Measurements from ENCODE around the gene ANKRD11.
"Not testable (repeated sequence)": the region's sequence is repeated elsewhere in the genome, so short reads cannot be mapped to it uniquely, and the experiment has no call there.

ANKRD11 gene

GRCh38 chr16:89256651-89257254 is 233.6 kb downstream of the ANKRD11 start:
- peak; percentile 82 to 87 for DNase-seq

DNA sequence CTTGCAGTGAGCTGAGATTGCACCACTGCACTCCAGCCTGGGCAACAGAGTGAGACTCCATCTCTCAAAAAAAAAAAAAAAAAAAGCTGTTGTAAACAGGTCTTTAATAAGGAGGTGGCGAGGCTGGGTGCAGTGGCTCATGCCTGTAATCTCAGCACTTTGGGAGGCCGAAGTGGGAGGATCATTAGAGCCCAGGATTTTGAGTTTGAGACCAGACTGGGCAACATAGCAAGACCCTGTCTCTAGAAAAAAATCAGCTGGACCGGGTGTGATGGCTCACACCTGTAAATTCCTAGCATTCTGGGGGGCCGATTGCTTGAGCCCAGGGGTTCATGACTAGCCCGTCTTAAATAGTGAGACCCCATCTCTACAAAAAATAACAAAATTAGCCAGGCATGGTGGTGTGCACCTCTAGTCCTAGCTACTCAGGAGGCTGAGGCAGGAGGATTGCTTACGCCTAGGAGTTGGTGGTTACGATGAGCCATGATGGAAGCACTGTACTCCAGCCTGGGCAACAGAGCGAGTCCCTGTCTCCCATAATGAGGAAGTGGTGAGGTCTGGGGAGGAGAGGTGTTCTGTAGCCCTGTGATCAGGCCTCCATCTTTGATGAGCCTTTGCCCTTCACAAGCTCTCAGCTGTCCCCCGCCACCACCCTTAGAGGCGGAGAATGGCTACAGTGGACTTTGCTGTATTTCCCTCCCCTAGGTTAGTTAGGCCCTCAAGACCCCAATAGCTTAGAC is 236.6 kb downstream of the ANKRD11 start:
- no peak for DNase-seq

- no peak for DNase-seq
Observed at GRCh38 chr16:89248196-89248982, 242.0 kb downstream of the ANKRD11 start.

GRCh38 chr16:89247734-89248075 is 242.7 kb downstream of the ANKRD11 start:
- not testable (repeated sequence) for DNase-seq

GRCh38 chr16:89246903-89247733 is 243.2 kb downstream of the ANKRD11 start:
- DNase-seq = peak; percentile 97 to 98

DNA sequence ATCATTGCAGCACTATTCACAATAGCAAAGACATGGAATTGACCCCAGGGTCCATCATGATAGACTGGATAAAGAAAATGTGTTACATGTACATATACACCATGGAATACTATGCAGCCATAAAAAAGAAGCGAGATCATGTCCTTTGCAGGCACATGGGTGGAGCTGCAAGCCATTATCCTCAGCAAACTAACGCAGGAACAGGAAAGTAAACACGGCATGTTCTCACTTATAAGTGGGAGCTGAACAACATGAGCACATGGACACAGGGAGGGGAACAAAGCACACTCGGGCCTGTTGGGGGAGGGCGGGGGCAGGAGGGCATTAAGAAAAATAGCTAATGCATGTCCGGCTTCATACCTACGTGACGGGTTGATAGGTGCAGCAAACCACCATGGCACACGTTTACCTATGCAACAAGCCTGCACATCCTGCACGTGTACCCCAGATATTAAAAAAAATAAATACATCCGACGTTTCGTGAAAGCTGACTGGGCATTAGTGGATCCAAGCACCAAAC is 243.9 kb downstream of the ANKRD11 start:
- DNase-seq = no peak

- DNase-seq = no peak
Observed at GRCh38 chr16:89244754-89245153, 245.6 kb downstream of the ANKRD11 start.

DNA sequence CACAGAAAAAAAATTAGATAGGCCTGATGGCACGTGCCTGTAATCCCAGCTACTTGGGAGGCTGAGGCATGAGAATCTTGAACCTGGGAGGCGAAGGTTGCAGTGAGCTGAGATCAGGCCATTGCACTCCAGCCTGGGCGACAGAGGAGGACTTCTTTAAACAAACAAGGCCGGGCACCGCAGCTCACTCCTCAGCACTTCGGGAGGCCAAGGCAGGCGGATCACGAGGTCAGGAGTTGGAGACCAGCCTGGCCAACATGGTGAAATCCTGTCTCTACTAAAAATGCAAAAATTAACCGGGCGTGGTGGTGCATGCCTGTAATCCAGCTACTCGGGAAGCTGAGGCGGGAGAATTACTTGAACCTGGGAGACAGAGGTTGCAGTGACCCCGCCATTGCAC is 246.1 kb downstream of the ANKRD11 start:
- DNase-seq = not testable (repeated sequence)

DNA sequence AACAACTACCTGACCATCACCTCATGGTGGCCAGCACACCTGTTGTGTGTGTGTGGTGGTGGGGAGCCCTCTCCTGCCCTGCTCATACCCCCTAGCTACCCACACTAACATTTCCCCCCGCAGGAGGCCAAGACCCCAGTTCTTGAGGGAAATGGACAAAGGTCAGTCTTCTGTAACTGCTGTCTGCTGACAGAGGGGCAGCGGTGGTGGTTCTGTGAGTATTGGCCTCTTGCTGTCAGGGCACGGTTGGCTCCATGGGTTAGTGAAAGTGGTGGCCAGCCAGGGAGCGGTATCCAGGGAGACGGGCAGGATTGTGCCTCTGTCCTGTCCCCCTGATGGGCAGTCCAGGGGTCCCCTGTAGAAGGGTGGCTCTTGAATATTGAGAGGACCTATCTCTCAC is 246.7 kb downstream of the ANKRD11 start:
- DNase-seq = no peak

DNA sequence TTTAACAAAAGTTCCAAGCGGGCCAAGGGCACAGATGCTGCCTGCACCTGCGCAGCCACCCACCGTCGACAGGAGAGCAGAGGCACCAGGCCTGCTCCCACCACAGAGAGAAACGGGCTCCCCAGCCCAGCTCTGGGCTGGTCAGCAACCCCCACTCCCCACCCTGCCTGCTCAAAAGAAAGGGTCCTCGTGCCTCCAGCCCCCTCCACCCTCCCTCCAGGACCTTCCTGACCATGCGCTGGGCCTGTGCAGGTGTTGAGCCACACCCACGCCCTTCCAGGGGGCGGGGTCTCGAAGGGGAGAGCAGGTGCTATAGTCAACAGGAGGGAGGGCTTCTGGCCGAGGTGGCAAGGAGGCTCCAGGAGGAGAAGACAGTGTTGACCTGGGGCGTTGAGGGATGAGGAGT is 247.6 kb downstream of the ANKRD11 start:
- no peak for DNase-seq

DNA sequence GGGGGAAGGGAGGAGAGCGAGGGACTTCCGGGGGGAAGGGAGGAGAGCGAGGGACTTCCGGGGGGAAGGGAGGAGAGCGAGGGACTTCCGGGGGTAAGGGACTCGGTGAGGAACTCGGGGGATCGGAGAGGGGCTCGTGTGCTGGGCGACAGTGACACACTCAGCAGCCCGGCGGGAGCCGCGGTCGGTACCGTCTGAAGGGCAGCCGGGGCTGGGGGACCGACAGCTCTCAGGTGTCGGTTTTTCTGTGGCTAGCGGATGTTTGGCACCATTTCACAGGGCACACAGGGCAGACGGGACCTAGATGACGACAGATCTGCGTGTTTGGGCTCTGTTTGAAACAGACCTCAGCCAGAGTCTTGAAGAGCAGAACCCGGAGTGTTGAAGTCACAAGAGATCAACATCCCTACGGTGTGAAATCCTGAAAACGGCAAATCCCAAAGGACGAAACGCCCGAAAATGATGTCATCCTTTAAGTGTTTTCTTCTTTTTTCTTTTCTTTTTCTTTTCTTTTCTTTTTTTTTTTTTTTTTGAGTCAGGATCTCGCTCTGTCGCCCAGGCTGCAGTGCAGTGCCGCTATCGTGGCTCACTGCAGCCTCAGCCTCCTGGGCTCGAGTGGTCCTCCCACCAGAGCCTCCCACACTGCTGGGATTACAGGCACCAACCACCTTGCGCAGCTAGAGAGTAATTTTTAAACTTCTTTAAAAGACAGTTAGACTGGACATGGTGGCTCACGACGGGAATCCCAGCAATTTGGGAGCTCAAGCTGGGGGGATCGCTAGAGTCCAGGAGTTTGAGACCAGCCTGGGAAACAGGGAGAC is 249.0 kb downstream of the ANKRD11 start:
- peak; percentile 80 to 85 for DNase-seq

GRCh38 chr16:89237733-89238132 is 252.6 kb downstream of the ANKRD11 start:
- DNase-seq = no peak

DNA sequence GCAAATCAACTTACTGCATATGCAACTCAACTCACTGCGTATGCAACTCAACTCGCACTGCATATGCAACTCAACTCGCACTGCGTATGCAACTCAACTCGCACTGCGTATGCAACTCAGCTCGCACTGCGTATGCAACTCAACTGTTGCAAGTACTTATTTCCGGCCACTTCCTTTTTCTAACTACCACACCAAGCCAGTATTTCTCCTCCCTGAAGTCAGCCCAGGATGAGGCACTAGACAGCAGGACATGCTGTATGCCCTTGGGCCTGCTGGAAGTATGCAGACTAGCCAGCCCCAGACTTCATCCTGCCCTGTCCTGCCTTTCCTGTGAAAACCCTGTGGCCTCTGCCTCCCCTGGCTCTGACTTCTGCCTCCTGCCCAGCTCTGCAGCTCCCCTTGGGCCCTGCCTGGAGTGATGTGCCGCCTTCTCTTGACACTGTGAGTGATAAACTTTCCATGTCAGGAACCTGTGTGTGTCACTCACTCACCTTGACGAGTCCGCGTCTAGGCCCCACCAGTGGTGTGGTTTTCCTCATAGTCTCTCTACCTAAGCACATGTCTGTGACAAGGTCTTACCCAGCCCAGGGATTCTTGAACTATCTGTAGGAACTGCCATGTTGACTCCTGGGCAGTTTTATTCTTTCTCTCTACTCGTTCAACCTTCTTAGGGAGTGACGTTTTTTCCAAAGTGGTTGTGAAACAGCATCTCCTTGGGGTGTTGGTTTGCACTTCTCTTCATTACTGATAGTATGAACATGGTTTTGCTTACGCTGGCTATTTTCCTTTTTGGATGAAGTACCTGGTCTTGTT is 256.5 kb downstream of the ANKRD11 start:
- no peak for DNase-seq

GRCh38 chr16:89232107-89232506 is 258.3 kb downstream of the ANKRD11 start:
- no peak for DNase-seq

GRCh38 chr16:89230255-89230654 is 260.1 kb downstream of the ANKRD11 start:
- DNase-seq = no peak

- DNase-seq = no peak
Observed at GRCh38 chr16:89224665-89225064, 265.7 kb downstream of the ANKRD11 start.

DNA sequence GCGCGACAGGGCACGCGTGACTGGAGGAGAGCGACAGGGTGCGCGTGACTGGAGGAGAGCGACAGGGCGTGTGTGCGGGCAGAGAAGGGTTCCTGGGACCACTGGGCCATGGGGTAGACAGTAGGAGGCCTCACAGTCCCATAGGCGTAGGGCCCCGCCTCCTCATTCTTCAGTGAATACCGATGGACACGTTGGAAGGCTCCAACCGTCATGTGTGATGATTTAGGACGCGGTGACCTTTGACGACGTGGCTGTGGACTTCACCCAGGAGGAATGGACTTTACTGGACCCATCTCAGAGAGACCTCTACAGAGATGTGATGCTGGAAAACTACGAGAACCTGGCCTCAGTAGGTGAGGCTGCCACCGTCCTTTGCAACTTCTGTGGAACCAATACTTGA is 267.4 kb downstream of the ANKRD11 start:
- DNase-seq = no peak

GRCh38 chr16:89221604-89222003 is 268.8 kb downstream of the ANKRD11 start:
- no peak for DNase-seq

- no peak for DNase-seq
Observed at GRCh38 chr16:89219365-89219764, 271.0 kb downstream of the ANKRD11 start.
